ENCODE data around the gene MGST2.
"Not testable (repeated sequence)": the region's sequence is repeated elsewhere in the genome, so short reads cannot be mapped to it uniquely, and the experiment has no call there.

The MGST2 gene

DNA sequence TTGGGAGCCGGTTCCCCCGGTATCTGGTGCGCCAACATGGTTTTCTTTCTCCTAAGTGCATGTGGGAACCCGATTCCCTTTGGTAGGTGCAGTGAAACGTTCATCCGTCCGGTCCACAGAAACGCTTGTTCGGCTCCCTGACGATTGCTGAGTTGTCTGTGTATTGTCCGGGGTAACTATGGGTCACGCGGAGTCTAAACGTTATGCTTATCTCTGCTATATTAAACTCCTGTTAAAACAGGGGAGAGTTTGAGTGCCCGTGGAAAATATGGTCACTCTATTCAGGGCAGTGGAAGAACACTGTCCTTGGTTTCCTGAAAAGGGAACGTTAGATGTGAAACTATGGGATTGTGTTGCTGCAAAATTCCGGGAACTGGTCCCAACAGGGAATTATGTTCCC is 32.4 kb upstream of the MGST2 start:
- H3K4me3 ChIP-seq (ENCODE audit: low read depth, low read length): no peak overlapping the region
- TF ChIP-seq, protein P1, sequence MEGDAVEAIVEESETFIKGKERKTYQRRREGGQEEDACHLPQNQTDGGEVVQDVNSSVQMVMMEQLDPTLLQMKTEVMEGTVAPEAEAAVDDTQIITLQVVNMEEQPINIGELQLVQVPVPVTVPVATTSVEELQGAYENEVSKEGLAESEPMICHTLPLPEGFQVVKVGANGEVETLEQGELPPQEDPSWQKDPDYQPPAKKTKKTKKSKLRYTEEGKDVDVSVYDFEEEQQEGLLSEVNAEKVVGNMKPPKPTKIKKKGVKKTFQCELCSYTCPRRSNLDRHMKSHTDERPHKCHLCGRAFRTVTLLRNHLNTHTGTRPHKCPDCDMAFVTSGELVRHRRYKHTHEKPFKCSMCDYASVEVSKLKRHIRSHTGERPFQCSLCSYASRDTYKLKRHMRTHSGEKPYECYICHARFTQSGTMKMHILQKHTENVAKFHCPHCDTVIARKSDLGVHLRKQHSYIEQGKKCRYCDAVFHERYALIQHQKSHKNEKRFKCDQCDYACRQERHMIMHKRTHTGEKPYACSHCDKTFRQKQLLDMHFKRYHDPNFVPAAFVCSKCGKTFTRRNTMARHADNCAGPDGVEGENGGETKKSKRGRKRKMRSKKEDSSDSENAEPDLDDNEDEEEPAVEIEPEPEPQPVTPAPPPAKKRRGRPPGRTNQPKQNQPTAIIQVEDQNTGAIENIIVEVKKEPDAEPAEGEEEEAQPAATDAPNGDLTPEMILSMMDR (IDR thresholded peaks at IDR 0.05; ENCODE audit: low read depth, low read length): no peak

DNA sequence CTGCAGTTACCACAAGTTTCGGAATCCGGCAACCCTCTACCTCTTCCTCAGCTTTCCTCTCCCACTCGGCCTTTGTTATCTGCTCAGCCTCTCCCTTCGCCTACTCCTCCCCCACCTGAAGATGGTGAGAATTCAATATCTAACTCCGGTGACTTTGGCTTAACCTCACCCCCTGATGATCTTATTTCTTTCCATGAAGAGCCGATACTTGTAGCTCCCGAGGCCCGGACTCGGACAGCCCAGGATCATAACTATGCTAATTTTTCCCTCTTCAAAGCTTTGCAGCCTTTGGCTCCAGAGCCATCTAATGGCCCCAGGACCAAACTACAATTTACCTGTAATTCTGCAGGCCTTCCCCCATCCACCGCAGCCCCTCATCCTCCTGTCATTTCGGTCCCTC is 32.0 kb upstream of the MGST2 start:
- H3K4me3 ChIP-seq (ENCODE audit: low read depth, low read length): no peak overlapping the region
- TF ChIP-seq, protein P1 (IDR thresholded peaks at IDR 0.05; ENCODE audit: low read depth, low read length): no peak

DNA sequence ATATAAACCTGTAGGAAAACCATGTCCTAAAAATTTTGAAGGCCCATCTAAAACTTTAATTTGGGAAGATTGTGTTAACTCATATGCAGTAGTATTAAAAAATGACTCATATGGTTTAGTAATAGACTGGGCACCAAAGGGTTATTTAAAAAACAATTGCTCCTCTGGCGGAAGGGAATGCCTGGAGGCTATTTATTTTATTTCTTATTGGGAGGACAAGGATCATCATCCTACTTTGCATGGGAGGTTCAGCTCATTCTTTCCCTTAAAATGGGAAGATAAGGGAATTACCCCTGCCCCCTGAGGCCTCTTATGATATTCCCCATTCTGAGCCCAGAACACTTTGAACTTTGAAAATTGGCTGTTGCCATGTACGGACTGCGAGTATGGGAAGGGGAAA is 29.7 kb upstream of the MGST2 start:
- TF ChIP-seq, protein P1 (IDR thresholded peaks at IDR 0.05; ENCODE audit: low read depth, low read length): no peak
- H3K4me3 ChIP-seq (ENCODE audit: low read depth, low read length): no peak overlapping the region

DNA sequence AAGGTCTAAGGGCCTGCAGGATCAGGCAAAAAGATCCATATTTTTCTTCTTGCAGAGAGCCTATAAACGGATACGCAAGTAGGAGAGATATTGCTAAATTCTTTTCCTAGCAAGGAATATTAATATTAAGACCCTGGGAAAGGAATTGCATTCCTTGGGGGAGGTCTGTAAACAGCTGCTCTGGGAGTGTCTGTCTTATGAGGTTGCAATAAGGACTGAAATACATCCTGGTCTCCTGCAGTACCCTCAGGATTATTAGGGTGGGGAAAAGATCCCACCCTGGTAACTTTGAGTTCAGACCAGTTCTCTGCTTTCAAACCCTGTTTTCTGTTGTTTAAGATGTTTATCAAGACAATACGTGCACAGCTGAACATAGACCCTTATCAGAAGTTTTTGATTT is 27.3 kb upstream of the MGST2 start:
- not testable (repeated sequence) for H3K4me3 ChIP-seq (ENCODE audit: low read depth, low read length)

DNA sequence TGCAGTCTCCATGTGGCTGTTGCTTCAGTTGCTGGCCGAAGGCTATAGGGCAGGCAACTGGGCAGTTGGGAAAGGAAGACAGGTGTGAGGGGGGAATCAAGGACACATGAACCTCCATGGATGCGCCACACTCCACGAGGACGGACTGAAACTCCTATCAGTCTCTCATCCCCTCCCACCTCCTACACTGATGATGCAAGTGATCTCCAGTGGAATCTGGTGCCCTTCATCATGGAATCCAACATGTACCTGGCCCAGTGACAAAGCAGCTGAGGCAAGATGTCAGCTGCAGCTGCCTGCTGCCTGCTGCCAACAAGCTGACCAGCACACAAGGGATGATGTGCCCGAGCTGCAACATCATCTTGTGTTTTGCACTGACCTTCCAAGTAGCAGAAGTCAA is 26.0 kb upstream of the MGST2 start:
- TF ChIP-seq, protein P1 (IDR thresholded peaks at IDR 0.05; ENCODE audit: low read depth, low read length): no peak
- H3K4me3 ChIP-seq (ENCODE audit: low read depth, low read length): no peak overlapping the region

DNA sequence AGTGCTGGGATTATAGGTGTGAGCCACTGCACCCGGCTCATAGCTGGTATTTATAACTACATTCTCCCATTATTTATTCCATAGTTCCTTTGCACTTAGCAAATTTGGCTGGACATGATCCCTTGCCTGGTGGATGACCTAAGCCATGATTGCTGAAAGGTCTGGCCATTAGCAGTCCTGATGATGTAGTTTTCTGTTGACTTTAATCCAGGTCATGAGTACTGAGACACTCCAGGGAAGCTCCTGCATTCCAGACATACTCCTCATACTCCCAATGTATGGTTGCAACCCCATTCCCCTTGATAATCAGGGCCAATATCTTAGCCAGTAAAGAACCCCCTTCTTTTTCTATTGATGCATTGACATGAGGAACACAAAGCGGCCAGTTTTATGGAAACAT is 24.4 kb upstream of the MGST2 start:
- H3K4me3 ChIP-seq (ENCODE audit: low read depth, low read length): no peak overlapping the region
- TF ChIP-seq, protein P1 (IDR thresholded peaks at IDR 0.05; ENCODE audit: low read depth, low read length): no peak

DNA sequence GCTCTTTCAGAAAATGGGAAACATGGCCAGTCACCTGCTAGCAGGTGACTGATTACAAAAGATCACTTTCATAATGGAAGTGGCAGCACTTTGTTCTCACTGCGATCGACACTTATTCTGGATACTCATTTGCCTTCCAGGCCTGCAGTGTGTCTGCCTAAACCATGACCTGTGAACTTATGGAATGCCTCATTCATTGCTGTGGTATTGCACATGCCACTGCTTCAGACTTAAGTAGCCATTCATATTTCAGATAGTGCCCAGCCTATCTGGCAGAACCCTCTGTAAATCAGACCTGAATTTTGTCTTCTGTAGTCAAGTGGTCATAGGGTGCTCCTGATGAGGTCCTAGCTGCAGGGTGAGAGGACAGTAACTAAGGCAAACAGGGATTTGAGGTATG is 23.3 kb upstream of the MGST2 start:
- TF ChIP-seq, protein P1 (IDR thresholded peaks at IDR 0.05; ENCODE audit: low read depth, low read length): no peak
- H3K4me3 ChIP-seq (ENCODE audit: low read depth, low read length): no peak overlapping the region

DNA sequence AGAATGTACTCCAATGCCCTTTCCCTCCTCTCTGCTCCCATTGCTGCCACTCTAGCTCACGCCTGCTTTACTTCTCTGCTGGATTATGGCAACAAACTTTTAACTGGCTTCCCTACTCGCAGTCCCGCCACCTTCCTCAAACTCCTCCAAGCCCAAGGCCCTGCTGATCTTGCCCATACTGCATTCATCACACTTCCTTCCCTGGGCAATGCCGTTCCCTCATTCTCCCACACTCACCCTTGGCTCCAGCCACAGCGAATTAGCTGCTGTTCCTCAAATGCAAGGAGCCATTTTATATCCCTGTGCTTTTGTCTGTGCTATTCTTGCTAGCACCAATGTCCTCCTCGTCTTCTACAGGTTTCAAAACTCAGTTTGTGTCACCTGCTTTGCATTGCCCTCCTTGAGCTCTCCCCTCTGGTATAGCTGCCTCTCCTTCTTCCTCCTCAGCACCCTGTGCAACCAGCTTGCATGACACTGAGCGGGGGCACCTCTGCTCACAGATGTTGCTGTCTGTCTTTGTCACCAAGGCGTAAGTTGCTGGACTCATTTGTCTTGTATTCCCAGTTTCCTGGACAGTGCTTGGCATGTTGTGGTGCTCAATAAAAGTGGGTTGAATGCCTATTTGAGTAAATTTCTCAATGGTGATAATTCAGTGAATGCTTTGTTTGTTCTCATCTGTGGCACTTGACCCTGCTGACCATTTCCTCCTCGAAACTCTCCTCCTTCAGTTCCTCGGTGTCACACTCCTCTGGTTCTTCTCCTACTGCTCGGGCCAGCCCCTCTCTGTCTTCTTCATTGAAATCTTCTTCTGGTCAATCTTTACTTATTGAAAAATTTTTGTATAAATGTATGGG is 22.4 kb upstream of the MGST2 start:
- TF ChIP-seq, protein P1 (IDR thresholded peaks at IDR 0.05; ENCODE audit: low read depth, low read length): no peak
- H3K4me3 ChIP-seq (ENCODE audit: low read depth, low read length): no peak overlapping the region
